Stimulated activated CD4-positive, alpha-beta T cell treated with anti-CD3 and anti-CD28 coated beads, TNF-alpha, amount 100 ng/mL, for 48 hours (primary cell): Measurements from ENCODE around the gene RASIP1.

Source experiments
- DNase-seq, 3 donors: peaks; one replicate each; pipeline ENCODE4 v3.0.0-alpha.2; 2020; ENCODE audit warnings: low read depth in 3 of 3

RASIP1 gene

GRCh38 chr19:48673436-48674100 lies 66.8 kb downstream of the RASIP1 start:
- no peak for DNase-seq

- no peak for DNase-seq
Measured at GRCh38 chr19:48672994-48673393, 67.4 kb downstream of the RASIP1 start, which contains the start of gene NTN5. NTN5 (minus strand) TSS chr19:48673017; CDS start chr19:48670986, 2,031 bp downstream.

- no peak for DNase-seq
Measured at GRCh38 chr19:48671446-48671995, 68.9 kb downstream of the RASIP1 start.

DNA sequence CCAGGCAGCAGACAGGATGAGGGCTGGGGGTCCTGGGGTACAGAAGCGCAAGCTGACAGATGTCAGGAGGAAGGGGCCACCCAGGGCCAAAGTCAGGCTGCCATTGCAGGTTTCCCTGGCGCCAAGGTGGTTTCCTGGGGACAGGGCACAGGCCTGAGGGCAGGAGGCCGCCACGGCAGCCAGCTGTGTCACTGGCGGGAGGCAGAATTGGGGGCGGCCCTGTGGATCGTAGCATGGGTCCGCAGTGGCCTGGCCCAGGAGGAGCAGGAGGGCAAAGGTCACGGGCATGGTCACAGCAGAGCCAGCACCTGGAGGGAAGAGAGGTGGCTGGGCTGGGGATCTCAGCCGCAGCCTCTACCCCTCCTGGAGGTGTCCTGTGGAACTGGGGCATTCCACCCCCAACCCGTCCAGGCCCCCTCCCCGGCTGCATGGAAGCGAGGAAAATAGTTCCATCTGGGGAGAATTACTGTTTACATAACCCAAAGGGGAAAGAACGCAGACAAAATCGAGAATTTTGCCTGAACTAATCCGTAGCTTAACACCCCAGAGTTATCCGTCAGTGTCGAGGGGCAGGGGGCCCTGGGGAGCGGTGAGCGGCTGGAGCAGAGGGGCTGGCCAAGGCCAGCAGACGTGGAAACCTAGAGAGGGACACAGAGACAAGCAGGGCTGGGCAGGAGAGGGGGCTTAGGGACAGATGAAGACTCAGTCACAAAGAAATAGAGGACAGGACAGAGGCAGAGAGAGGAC lies 69.5 kb downstream of the RASIP1 start:
- no peak for DNase-seq
